HepG2 (cell line): ENCODE results near the gene C1QTNF6. TPM values are rescaled to one million over a fixed set of nuclear protein-coding genes. Genes with fewer than 3 reads are reported as not detected.

ENCODE experiments used
- ATAC-seq: fragments of 200-7000 bp; cut with Tn5 transposase; 3 replicates; pipeline ENCODE4 v1.9.1; 2020; ENCODE audit warnings: mild to moderate bottlenecking, moderate library complexity
- BruUV-seq: library from RNA; stranded (reverse); fragments of 400-500 nt; replicated peaks from 2 replicates; lab custom pipeline; 2021; lab: Mats Ljungman, UMichigan
- CTCF ChIA-PET: fragments of 300-600 bp; formaldehyde crosslinking; extraction: SDS; loops from one replicate; lab custom pipeline; 2021; ENCODE audit warnings: low total read pairs, inconsistent platforms, low intra/inter-chr PET ratio; lab: Yijun Ruan, JAX
- POLR2A ChIA-PET: fragments of 350-600 bp; sonication (Branson Sonifier 250); formaldehyde crosslinking; loops from one replicate; lab custom pipeline; 2020; ENCODE audit warnings: antibody characterized with exemption, inconsistent platforms; lab: Yijun Ruan, JAX
- DNase-seq: peaks from one replicate; pipeline ENCODE4 v3.0.0-alpha.2; 2015; ENCODE audit warnings: low spot score
- FAIRE-seq: peaks from 3 replicates; lab custom pipeline; 2011; peaks lifted over from hg19 to GRCh38; lab: Jason Lieb, UNC
- H2AFZ ChIP-seq: one replicate; pipeline ENCODE4 v1.6.1; 2011; ENCODE audit warnings: low read length, inconsistent platforms
- H3K27ac ChIP-seq: fragments of 300-600 bp; 3 replicates; pipeline ENCODE4 v1.8.0; 2011; ENCODE audit warnings: mixed run types, mild to moderate bottlenecking, mixed read lengths, low read length, inconsistent platforms; ENCODE audit not compliant: insufficient read depth; ENCODE audit errors: extremely low read length
- H3K27me3 ChIP-seq, 2 experiments: fragments of 200-600 bp in 1 of 2; 2 replicates in 1 of 2; 3 replicates in 1 of 2; pipeline versions ENCODE4 v1.6.0 to v1.8.0; 2011; ENCODE audit warnings: low read length in 2 of 2, mild to moderate bottlenecking in 2 of 2, moderate library complexity in 2 of 2, inconsistent platforms in 1 of 2; ENCODE audit not compliant: insufficient read depth in 2 of 2, control insufficient read depth in 1 of 2
- H3K36me3 ChIP-seq, 2 experiments: fragments of 200-600 bp in 1 of 2; replicated peaks in 1 of 2; 2 replicates in 1 of 2; 3 replicates in 1 of 2; pipeline versions ENCODE4 v1.5.1 to v1.8.0; 2011; ENCODE audit warnings: low read length in 2 of 2, inconsistent platforms in 1 of 2; ENCODE audit not compliant: insufficient read depth in 2 of 2, control insufficient read depth in 1 of 2
- H3K4me1 ChIP-seq: 2 replicates; pipeline ENCODE4 v1.5.1; 2012; ENCODE audit warnings: low read length, inconsistent platforms; ENCODE audit not compliant: insufficient read depth
- H3K4me2 ChIP-seq: 2 replicates; pipeline ENCODE4 v1.6.0; 2011; ENCODE audit warnings: low read depth, low read length, inconsistent platforms
- H3K4me3 ChIP-seq, 3 experiments: fragments of 200-600 bp in 1 of 3; sonication (generic), shearing (Covaris generic) in 1 of 3; replicated peaks in 1 of 3; 2 replicates each; pipeline ENCODE4 v1.5.1; 2011 to 2016; ENCODE audit warnings: low read length in 3 of 3, inconsistent platforms in 2 of 3, low read depth in 2 of 3, mild to moderate bottlenecking in 2 of 3, control low read depth in 1 of 3, mixed read lengths in 1 of 3; ENCODE audit not compliant: insufficient read depth in 1 of 3
- H3K79me2 ChIP-seq: one replicate; pipeline ENCODE4 v1.6.1; 2011; ENCODE audit warnings: low read length, inconsistent platforms; ENCODE audit not compliant: insufficient read depth
- H3K9ac ChIP-seq: 2 replicates; pipeline ENCODE4 v1.6.0; 2011; ENCODE audit warnings: mild to moderate bottlenecking, low read depth, low read length, inconsistent platforms; ENCODE audit not compliant: insufficient read depth
- H3K9me3 ChIP-seq: 2 replicates; pipeline ENCODE4 v1.5.1; 2012; ENCODE audit warnings: mild to moderate bottlenecking, low read length
- H4K20me1 ChIP-seq: 2 replicates; pipeline ENCODE4 v1.6.0; 2011; ENCODE audit warnings: inconsistent platforms, mild to moderate bottlenecking, low read length, moderate library complexity; ENCODE audit not compliant: insufficient read depth
- CREB1 ChIP-seq, 2 experiments: fragments of 450-650 bp in 1 of 2; IDR thresholded peaks; 2 replicates each; pipeline ENCODE4 v1.6.1; 2016 to 2017; ENCODE audit warnings: control low read depth in 1 of 2, mild to moderate bottlenecking in 1 of 2, missing compliant biosample characterization in 1 of 2, missing genetic modification characterization in 1 of 2
- GPN1 ChIP-seq: sonication (generic); formaldehyde crosslinking; IDR thresholded peaks from 2 replicates; pipeline ENCODE4 v1.5.1; 2020; ENCODE audit warnings: missing genetic modification reagents, borderline replicate concordance
- HDAC6 ChIP-seq: fragments of 200-600 bp; sonication (generic); IDR thresholded peaks from 2 replicates; pipeline ENCODE4 v1.7.0; 2017; ENCODE audit warnings: mild to moderate bottlenecking, antibody characterized with exemption, low read length, low read depth
- IRX3 ChIP-seq: sonication (generic); formaldehyde crosslinking; IDR thresholded peaks from 2 replicates; pipeline ENCODE4 v1.8.1; 2023; ENCODE audit warnings: mild to moderate bottlenecking, low read depth, missing genetic modification reagents, borderline replicate concordance
- JDP2 ChIP-seq: sonication (generic); formaldehyde crosslinking; IDR thresholded peaks from 2 replicates; pipeline ENCODE4 v1.8.1; 2022; ENCODE audit warnings: missing genetic modification reagents, borderline replicate concordance
- JUND ChIP-seq: sonication (generic); formaldehyde crosslinking; IDR thresholded peaks from 2 replicates; pipeline ENCODE4 v1.8.0; 2022; ENCODE audit warnings: mild to moderate bottlenecking, missing genetic modification reagents
- LBX2 ChIP-seq: sonication (generic); formaldehyde crosslinking; IDR thresholded peaks from 2 replicates; pipeline ENCODE4 v1.5.0; 2020; ENCODE audit warnings: missing genetic modification reagents, mild to moderate bottlenecking, borderline replicate concordance
- LCORL ChIP-seq, 2 experiments: fragments of 450-650 bp in 1 of 2; sonication (generic) in 1 of 2; formaldehyde crosslinking in 1 of 2; IDR thresholded peaks; 2 replicates each; pipeline versions ENCODE4 v1.5.0 to v1.6.1; 2017 to 2020; ENCODE audit warnings: antibody characterized with exemption in 1 of 2, missing genetic modification reagents in 1 of 2
- MIER2 ChIP-seq: IDR thresholded peaks from 2 replicates; pipeline ENCODE4 v1.6.1; 2016; ENCODE audit warnings: missing biosample characterization, missing genetic modification reagents
- PHF21A ChIP-seq: sonication (generic); formaldehyde crosslinking; IDR thresholded peaks from 2 replicates; pipeline ENCODE4 v1.5.0; 2020; ENCODE audit warnings: mild to moderate bottlenecking, missing genetic modification reagents
- REXO4 ChIP-seq: sonication (generic); formaldehyde crosslinking; IDR thresholded peaks from 2 replicates; pipeline ENCODE4 v1.8.0; 2022; ENCODE audit warnings: missing genetic modification reagents, mild to moderate bottlenecking, borderline replicate concordance
- SMAD3 ChIP-seq: sonication (generic); formaldehyde crosslinking; IDR thresholded peaks from 2 replicates; pipeline ENCODE4 v1.4.0; 2020; ENCODE audit warnings: missing genetic modification reagents
- SMAD9 ChIP-seq: sonication (generic); formaldehyde crosslinking; IDR thresholded peaks from 2 replicates; pipeline ENCODE4 v1.5.1; 2020; ENCODE audit warnings: mild to moderate bottlenecking, missing genetic modification reagents
- TFDP1 ChIP-seq: IDR thresholded peaks from 2 replicates; pipeline ENCODE4 v1.6.1; 2016; ENCODE audit warnings: missing compliant biosample characterization, missing genetic modification reagents, borderline replicate concordance
- ZBTB43 ChIP-seq: sonication (generic); formaldehyde crosslinking; conservative IDR thresholded peaks from 2 replicates; pipeline ENCODE4 v1.4.0; 2020; ENCODE audit warnings: missing genetic modification reagents
- ZNF24 ChIP-seq: fragments of 450-650 bp; IDR thresholded peaks from 2 replicates; pipeline ENCODE4 v1.6.1; 2017; ENCODE audit warnings: antibody characterized with exemption, mild to moderate bottlenecking
- ZNF337 ChIP-seq: sonication (generic); formaldehyde crosslinking; IDR thresholded peaks from 2 replicates; pipeline ENCODE4 v1.5.1; 2020; ENCODE audit warnings: missing genetic modification reagents, low read depth, mild to moderate bottlenecking, borderline replicate concordance
- ZNF350 ChIP-seq: sonication (generic); formaldehyde crosslinking; IDR thresholded peaks from 2 replicates; pipeline ENCODE4 v1.4.0; 2020; ENCODE audit warnings: mild to moderate bottlenecking, low read depth, missing genetic modification reagents, borderline replicate concordance
- ZNF746 ChIP-seq: sonication (generic); formaldehyde crosslinking; IDR thresholded peaks from 2 replicates; pipeline ENCODE4 v1.8.0; 2022; ENCODE audit warnings: mild to moderate bottlenecking, missing genetic modification reagents
- WGBS: methylation state at CpG from one replicate; pipeline ENCODE4 v1.1.6; 2017; ENCODE audit warnings: low lambda C conversion rate; 5-methylcytosine and 5-hydroxymethylcytosine counted together
- in situ Hi-C: cut with HindIII; loops from 2 replicates; pipeline ENCODE4 v1.10.0; 2017; ENCODE audit warnings: low pct_unique_long_range_greater_than_20kb; ENCODE audit not compliant: extremely low pct_ligation_motif_present
- intact Hi-C: fragments of 100-400 bp; cut with micrococcal nuclease; formaldehyde crosslinking; loops from one replicate; pipeline ENCODE4 v1.10.0; 2022; ENCODE audit not compliant: unreplicated experiment
- polyA plus RNA-seq, 8 experiments: library from polyadenylated mRNA; depleted of rRNA in 3 of 8; stranded (reverse) in 7 of 8; unstranded in 1 of 8; fragments of >200 nt; fragmentation: Illumina TruSeq in 4 of 8; extraction: Trizol in 4 of 8; gene quantifications; 2 replicates each; pipeline versions ENCODE4 v1.2.1 to v1.2.3, GENCODE V29; 2011 to 2016; ENCODE audit warnings: low read depth in 4 of 8, missing spikeins in 1 of 8, mixed read lengths in 1 of 8; ENCODE audit not compliant: insufficient read depth in 1 of 8
- total RNA-seq, 5 experiments: library from RNA; depleted of rRNA; stranded (reverse); fragments of >200 nt; fragmentation: Illumina TruSeq; extraction: Trizol; gene quantifications; 2 replicates each; pipeline ENCODE4 v1.2.3, GENCODE V29; 2016; ENCODE audit warnings: low read depth in 1 of 5

C1QTNF6 gene
- total and polyA plus RNA-seq, 2 of the 13 experiments (the other 11 are each of a cell fraction or from before 2014, with no cell fraction given) = 2.7 to 6.9 TPM

GRCh38 chr22:37186228-37186996, 1.6 kb downstream of the C1QTNF6 start (continued):
- TF ChIP-seq TFDP1 (CRISPR knock-in tag) = peak; percentile 80; the same call in 1 of the 2 replicates
- TF ChIP-seq, all 625 proteins: peak for 8

GRCh38 chr22:37185646-37186227, 2.3 kb downstream of the C1QTNF6 start:
- ATAC-seq = no peak
- no peak overlapping the region for H3K4me3 ChIP-seq
- no peak for DNase-seq
- H3K27me3 ChIP-seq = no peaks in the 10 kb centered on the region
- no peak for FAIRE-seq
- H4K20me1 ChIP-seq = no peaks in the 10 kb centered on the region
- no peaks in the 10 kb centered on the region for H3K36me3 ChIP-seq
- no peak overlapping the region for H2AFZ ChIP-seq
- H3K79me2 ChIP-seq = no peaks in the 10 kb centered on the region
- no peak for TF ChIP-seq PHF21A
- TF ChIP-seq REXO4 (CRISPR knock-in tag) = no peak
- TF ChIP-seq ZBTB43 = no peak
- TF ChIP-seq ZNF24 = no peak
- TF ChIP-seq GPN1 (CRISPR knock-in tag) = no peak
- TF ChIP-seq ZNF746 (CRISPR knock-in tag) = no peak
- TF ChIP-seq HDAC6 = no peak
- TF ChIP-seq IRX3 (CRISPR knock-in tag) = no peak
- TF ChIP-seq JDP2 (CRISPR knock-in tag) = no peak
- no peak for TF ChIP-seq MIER2
- TF ChIP-seq ZNF337 = no peak
- TF ChIP-seq LCORL (IDR thresholded peaks at IDR 0.05) = no peak
- TF ChIP-seq LCORL (CRISPR knock-in tag; IDR thresholded peaks at IDR 0.05) = no peak
- TF ChIP-seq LBX2 (CRISPR knock-in tag) = no peak
- no peak for TF ChIP-seq SMAD9 (CRISPR knock-in tag)
- TF ChIP-seq CREB1 (IDR thresholded peaks at IDR 0.05) = no peak
- TF ChIP-seq CREB1 (CRISPR knock-in tag; IDR thresholded peaks at IDR 0.05) = no peak
- no peak for TF ChIP-seq SMAD3 (CRISPR knock-in tag)
- no peak for TF ChIP-seq JUND (CRISPR knock-in tag)
- TF ChIP-seq ZNF350 = no peak
- H3K27ac ChIP-seq = no peak overlapping the region
- no peaks in the 10 kb centered on the region for H3K9me3 ChIP-seq
- no peak overlapping the region for H3K9ac ChIP-seq
- 74% methylated on average over 11 of the region's 13 CpGs for WGBS
- ChIA-PET CTCF (no interaction called here), POLR2A (no interaction called here)
- in situ Hi-C loops (no loop called here), intact Hi-C loops (no loop called here)
- peaks cover 22% of the 10 kb centered on the region for H3K4me1 ChIP-seq
- H3K4me2 ChIP-seq = no peak overlapping the region
- BruUV-seq = no TSS peak
